ENCODE measurements around the gene ZBTB9. TPM values are rescaled to one million over a fixed set of nuclear protein-coding genes. Genes with fewer than 3 reads are reported as not detected.

Gene ZBTB9
- total RNA-seq, 4 donors from 2014 or later, result 4.0 to 5.4 (median 4.6) TPM

- WGBS, 2 donors, result 76 to 87% methylated on average over 14 of the region's 14 CpGs
- TF ChIP-seq POLR2A (IDR thresholded peaks at IDR 0.05) (no peak), CTCF (IDR thresholded peaks at IDR 0.05) (no peak)
- no peak for DNase-seq (ENCODE audit: low spot score in 2 of 2)
- intact Hi-C loops (cut with DNase I; ENCODE audit: low total_unique reads), result no loop called here
- H3K4me3 ChIP-seq (ENCODE audit: low read depth, poor library complexity, severe bottlenecking), result no peak overlapping the region
Observed at GRCh38 chr6:33413241-33414120, 40.9 kb upstream of the ZBTB9 start.

DNA sequence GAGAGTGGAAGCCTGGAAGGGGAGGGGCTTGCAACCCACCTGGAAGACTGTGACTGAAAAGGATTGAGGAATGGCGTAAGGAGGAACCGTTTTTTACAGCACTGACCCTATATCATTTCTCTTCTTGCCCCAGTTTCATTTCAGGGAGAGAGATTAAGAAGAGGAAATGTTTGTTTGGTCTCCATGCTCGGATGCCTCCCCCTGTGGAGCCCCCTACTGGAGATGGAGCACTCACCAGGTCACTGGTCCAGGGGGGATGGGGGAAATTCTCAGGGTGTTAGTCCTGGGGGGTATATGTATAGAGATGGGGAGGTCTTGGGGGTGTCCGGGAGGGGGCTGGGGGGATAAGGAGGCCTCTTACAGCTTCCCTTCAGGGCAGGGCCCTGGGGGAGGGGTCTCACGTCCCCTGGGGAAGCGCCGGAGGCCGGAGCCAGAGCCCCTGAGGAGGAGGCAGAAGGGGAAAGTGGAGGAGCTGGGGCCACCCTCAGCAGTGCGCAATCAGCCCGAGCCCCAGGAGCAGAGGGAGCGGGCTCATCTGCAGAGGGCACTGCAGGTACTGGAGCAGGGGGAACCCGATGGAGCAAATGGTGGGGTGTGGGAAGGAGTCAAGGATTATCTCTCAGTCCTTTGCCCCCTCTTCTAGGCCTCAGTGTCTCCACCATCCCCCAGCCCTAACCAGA lies 39.6 kb upstream of the ZBTB9 start:
- no peak for TF ChIP-seq CTCF (IDR thresholded peaks at IDR 0.05)
- TF ChIP-seq POLR2A (IDR thresholded peaks at IDR 0.05), result no peak
- 72 to 76% methylated on average over 12 of the region's 12 CpGs for WGBS, 2 donors
- no peak overlapping the region for H3K4me3 ChIP-seq (ENCODE audit: low read depth, poor library complexity, severe bottlenecking)
- no peak for DNase-seq (ENCODE audit: low spot score in 2 of 2)
- intact Hi-C loops (cut with DNase I; ENCODE audit: low total_unique reads), result no loop called here

DNA sequence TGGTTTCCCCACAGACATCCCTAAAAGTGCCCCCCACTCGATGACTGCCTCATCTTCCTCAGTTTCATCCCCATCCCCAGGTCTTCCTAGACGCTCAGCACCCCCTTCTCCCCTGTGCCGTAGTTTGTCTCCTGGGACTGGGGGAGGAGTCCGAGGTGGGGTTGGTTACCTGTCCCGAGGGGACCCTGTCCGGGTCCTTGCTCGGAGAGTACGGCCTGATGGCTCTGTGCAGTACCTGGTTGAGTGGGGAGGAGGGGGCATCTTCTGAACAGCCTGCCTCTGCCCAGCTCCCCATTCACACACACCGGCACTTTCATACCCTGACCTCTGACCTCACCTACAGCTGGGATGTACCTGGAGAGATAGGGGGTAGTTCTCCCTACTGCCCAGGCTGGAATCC lies 38.5 kb upstream of the ZBTB9 start:
- no peak overlapping the region for H3K4me3 ChIP-seq (ENCODE audit: low read depth, poor library complexity, severe bottlenecking)
- intact Hi-C loops (cut with DNase I; ENCODE audit: low total_unique reads), result no loop called here
- no peak for DNase-seq (ENCODE audit: low spot score in 2 of 2)
- WGBS, 2 donors, result 76 to 80% methylated on average over 9 of the region's 9 CpGs
- TF ChIP-seq CTCF (IDR thresholded peaks at IDR 0.05) (no peak), POLR2A (IDR thresholded peaks at IDR 0.05) (no peak)

DNA sequence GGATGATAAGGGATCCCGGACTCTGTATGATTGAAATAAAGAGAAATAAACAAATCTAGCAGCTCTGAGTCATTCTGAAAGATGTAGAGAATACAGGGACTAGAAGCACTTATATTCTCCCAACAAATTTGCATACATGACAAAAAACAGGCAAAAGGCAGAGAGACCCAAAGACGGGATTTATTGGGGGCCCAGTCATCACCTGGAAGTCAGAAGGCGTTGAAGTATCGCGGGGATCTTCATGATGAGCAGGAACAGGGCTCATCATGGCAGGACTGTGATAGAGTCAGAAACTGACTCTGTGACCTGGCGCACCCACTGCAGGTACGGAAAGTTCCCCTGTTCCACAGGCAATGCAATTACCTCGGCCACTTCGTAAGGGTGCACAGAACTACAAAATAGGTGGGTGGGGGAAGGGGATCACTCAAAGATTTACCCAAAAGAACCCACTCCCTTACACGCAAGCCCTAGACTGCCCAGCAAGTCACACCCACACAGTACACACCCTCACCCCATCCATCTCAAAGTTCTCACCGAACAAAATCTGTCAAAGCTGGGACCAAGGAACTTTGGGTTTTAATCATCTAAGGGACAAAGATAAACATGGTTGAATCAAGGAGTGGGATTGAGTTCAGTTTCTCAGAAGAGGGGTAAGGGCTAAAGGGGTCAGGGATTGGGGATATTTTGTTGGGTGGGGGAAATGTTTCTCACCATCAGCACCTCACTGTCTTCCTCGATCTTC lies 37.8 kb upstream of the ZBTB9 start:
- TF ChIP-seq POLR2A (IDR thresholded peaks at IDR 0.05) (no peak), CTCF (IDR thresholded peaks at IDR 0.05) (no peak)
- no peak for DNase-seq (ENCODE audit: low spot score in 2 of 2)
- H3K4me3 ChIP-seq (ENCODE audit: low read depth, poor library complexity, severe bottlenecking), result no peak overlapping the region
- intact Hi-C loops (cut with DNase I; ENCODE audit: low total_unique reads), result no loop called here
- WGBS, 2 donors, result 51 to 57% methylated on average over 12 of the region's 12 CpGs

DNA sequence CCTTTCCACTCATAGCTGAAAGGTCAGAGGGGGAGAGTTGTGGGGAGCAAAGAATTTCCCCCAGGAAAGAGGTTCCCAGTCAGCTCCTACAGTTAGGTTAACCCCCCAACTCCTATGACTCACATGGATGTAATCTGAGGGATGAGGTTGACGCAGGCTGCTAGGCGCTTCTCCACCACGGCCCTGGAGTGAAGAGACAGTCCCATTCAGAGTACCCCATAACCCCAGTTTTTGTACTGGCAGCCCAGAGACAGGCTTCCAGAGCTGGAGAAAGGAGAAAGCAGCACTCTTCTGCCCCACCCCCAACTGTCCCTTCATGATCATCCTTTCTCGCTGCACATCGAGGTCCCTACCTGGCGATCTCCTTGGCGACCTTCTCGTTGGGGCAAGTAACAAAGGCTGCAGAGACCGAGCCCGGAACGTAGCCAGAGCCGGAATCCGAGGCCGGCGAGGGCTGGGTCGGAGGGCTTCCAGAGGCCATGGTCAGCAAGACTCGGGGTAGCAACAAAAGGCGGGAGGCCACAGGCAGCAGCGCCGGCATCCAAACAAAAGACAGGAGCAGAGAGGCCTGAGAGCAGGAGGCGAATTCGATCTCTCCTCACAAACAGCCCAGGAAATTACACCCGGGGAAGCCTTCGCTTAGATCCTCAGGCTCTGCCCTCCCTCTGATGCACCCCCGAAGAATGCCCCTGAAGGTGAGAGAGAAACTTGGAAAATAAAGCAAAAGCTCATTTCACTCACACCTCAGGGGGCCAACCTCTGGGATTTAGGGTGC lies 37.1 kb upstream of the ZBTB9 start:
- WGBS, 2 donors, result 0 to 2% methylated on average over 25 of the region's 25 CpGs
- no peak for TF ChIP-seq POLR2A (IDR thresholded peaks at IDR 0.05)
- TF ChIP-seq CTCF (IDR thresholded peaks at IDR 0.05), result no peak
- DNase-seq (ENCODE audit: low spot score in 2 of 2), result peak in 1 of 2 donors; percentile 84
- H3K4me3 ChIP-seq (ENCODE audit: low read depth, poor library complexity, severe bottlenecking), result peak overlapping the region; percentile 30
- intact Hi-C loops (cut with DNase I; ENCODE audit: low total_unique reads), result no loop called here

Data from lower leg skin (tissue), 4 donors.